Mesenteric fat pad (tissue), 1 donor: Measurements from ENCODE around the gene HOXD11. TPM values are rescaled to one million over a fixed set of nuclear protein-coding genes. Genes with fewer than 3 reads are reported as not detected.

Experiments used
- DNase-seq: peaks from one replicate; pipeline ENCODE4 v3.0.0-alpha.2; 2020; ENCODE audit warnings: low spot score
- total RNA-seq: library from RNA; stranded (reverse); fragmentation: NEBNext Ultra II Directional; extraction: Animal tissue kit (Norgen Biotek cat#: 25700); gene quantifications from one replicate; pipeline ENCODE4 v1.2.1, GENCODE V29; 2021
- donor health status: DM: yes; HTN: yes; CAD: no.

HOXD11 gene
- total RNA-seq, 1 donor from 2014 or later: 1.2 TPM

DNA sequence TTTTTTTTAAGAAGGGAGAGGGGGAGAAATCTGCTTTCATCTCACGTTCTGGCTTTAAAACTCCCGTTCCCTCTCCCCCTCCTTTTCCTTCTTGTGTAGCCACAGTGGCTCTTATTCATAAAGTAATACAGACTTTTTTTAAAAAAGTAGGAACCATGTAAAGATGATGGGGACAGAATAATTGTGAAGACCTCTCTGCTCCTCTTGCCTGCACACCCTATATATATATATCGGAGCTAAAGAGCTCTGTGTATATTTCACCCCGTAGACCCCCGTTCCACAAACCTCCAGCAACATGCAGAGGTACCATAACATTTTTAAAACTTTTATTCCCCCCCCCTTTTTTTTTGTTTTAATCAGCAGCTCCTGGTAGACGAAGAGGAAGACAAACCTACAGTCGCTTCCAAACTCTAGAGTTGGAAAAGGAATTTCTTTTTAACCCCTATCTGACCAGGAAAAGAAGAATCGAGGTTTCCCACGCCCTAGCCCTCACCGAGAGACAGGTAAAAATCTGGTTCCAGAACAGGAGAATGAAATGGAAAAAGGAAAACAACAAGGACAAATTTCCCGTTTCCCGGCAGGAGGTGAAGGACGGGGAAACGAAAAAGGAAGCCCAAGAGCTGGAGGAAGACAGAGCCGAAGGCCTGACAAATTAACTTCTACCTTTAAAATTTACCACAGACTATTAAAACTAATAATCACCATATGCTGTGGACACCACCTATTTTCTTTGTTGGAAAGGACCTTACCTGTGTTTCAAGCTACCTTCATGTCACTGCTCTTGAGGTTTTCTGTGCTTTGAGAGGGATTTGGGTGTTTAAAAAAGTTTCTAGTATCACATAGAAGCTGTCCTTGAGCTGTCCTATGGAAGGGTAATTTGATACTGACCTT is 24.1 kb downstream of the HOXD11 start:
- DNase-seq: no peak

GRCh38 chr2:176131848-176132158 is 24.7 kb downstream of the HOXD11 start:
- no peak for DNase-seq

DNA sequence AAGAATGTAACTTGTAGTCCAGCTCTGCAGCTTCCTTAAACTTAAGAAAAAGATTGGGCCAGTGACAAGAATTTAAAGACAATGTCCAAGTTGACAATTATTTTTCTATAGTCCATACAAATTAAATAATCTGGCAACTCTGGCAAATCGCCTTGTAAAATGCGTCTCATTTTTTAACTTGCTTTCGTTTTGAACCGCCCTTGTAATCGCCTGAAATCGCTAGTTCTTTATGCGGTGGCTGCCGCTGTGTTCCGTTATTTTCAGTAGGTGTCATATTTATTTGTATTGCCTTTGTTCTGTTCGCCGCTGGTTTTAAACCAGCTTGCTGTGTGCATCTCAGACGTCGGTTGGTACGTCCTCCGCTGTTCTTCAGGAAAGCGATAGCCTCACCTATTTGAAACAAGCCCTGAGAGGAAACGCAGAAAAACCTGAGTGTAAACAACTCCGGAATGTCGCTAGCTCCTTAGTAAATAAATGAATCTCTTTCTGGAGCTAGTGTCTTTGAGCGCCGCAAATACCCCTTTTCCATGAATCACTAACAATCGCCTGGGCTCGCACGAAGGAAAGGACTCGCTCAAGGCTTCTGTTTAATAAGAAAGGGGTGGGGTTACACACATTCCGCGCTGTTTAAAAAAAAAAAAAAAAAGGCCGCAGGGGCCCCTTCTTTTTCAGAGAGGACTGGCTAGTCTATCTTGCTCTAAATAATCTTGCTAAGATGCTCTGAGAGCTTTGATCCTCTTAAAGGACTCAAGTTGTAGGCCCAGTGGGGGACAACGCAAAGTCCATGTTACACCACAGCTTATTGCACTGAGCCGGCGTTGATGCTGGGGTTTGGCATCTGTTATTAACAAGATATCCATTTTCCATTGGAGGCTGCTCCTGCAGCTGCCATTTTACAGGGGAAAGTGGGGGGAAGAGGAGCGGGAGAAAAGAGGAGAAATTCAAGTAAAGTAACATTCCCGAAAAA is 25.4 kb downstream of the HOXD11 start:
- peak; percentile 73 for DNase-seq

- DNase-seq: no peak
Observed at GRCh38 chr2:176133389-176133788, 26.3 kb downstream of the HOXD11 start.

- no peak for DNase-seq
Observed at GRCh38 chr2:176134035-176134434, 27.0 kb downstream of the HOXD11 start.

DNA sequence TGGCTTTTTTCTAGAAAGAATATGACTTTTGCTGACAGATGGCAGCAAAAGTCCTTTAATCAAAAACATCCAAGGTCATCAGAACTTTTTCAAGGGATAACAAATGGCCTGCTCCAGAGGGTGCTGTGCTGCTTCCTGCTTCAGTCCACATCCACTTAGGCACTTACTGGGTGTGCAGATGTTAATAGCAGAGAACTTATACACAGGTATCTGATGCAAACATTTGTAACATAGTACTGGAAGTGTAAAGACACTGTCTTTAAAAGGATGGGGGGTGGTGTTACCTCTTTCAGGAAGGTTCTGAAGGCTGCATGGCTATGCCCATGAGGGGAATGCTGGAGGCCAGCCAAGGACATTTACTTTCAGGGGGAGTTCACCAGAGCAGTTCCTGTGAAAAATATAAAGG is 28.0 kb downstream of the HOXD11 start:
- no peak for DNase-seq

DNA sequence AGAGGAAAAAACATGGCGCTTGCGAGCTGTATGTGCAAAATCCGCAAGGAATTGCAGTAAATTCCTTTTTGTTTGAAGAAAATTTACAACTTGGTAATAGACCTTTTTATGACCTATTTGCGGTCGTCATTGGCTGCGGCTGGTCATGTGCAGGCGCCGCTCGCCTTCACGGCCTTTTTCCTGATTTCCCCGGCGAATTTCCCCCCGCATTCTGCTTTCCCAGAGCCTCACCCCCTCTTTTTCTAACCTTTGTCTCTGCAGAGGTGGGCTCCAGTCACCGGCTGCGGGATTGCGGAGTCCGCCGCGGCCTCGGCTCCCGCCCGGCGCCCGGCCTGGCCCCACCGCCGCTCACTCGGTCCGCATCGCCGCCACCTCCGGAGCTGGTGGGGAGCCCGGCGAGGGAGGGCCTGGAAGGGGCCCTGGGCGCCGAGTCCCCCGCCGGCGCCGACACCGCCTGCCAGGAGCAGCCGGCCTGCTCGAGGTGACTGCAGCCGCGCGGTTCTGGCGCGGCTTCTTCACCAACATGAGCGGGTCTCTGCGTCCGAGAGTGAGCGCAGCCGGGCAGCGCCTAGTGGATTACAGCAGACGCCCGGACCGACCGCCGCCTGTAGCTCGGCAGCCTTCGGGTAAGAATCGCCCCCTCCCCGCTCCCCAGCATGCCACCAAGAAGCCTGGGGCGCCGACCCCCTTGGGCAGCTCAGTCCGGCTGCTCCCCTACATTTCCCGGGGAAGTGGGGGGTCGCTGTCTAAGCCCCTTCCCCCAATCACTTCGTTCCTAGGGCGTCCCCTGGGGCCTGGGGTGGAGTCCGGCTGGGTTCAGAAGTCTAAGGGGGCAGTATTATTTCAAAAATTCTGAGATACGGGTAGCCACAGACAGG is 29.5 kb downstream of the HOXD11 start:
- DNase-seq: peak; percentile 89

DNA sequence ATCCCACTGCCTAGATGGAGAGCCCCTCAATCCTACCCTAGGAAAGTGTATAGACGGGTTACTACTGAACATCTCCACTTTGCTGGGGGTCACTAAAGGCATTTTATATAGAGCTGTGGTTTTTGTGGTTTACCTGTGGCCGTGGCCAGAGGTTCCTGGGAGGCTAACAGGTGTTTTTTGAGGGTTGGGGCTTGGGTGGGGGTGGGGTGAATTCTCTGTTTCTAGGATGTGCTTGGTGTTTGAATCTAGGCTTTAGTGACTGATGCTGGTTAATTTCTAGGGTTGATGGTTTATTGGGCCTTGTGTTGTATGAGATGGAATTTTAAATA is 30.1 kb downstream of the HOXD11 start:
- no peak for DNase-seq

- no peak for DNase-seq
Observed at GRCh38 chr2:176137906-176138305, 30.8 kb downstream of the HOXD11 start.

GRCh38 chr2:176138526-176138922 is 31.4 kb downstream of the HOXD11 start:
- peak; percentile 74 for DNase-seq

DNA sequence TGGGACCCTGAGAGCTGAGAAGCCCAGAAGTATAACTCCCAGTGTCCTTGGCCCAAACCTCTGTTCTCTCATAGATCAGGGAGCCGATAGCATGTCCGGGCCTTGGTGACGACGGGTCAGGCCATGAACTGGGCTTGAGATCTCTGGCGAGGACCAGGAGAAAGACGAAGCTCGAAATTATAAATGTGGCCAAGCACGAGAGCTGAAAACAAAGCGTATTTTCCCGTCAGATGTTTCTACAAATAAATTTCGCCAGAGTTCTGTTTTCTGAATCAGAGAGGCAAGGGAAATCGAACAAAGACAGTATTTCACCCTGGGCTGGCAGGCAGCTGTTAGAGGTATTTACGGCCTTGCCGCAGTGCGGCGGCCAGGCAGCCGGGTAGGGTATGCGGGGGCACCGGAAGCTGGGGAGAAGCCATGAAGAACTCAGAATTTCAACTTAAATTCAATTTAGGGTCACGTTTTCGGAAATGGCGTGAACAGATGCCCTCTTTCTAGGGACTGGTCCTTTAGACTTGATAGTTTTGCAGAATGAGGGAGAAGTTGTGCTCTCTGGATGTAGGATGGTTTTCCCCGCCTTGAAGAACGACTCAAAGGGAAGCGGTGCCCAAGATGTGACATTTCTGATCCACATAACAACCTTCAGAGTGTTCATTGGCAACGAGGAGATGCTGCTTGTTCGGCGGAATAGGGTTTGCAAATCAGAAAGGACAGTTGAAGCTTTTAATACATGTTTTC is 32.0 kb downstream of the HOXD11 start:
- DNase-seq: peak; percentile 71

DNA sequence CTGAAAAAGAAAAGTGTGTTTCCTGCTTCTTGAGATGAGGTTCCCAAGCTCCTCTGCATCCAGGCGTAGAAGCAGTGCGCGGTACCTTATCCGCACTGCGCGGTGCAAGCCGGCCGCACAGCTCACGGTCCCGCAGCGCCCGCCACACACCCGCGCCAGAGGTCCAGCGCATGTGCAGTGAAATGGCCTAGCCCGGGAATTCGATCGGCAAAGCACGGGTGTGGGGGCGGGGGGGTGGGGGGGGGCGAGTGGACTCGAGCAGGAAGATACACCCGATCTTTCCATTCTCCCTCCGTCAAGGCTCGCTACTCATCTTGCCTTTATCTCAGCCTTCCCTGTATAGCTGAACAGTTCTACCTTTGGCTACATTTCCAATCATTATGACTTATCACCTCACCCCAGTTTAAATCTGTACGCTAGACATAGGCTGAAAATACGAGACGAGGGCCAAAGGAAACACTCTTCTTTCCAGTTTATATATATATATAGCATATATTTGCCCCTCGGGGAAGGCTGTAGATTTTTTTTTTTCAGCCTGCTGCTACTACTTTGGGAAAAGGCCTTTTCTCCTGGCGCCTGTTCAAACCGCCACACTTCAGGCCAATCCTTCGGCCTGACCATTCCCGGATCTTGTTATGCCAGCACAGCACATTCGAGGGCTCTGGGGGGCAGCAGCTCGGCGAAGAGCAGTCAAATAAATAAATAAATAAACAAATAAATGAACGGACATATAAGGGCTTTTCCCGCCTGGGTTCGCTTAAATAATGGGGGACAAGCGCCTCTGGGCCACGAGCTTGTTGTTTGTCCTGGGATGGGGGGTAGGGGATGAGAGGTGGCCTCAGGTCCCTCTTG is 32.8 kb downstream of the HOXD11 start:
- peak; percentile 85 for DNase-seq

GRCh38 chr2:176140513-176141317 is 33.6 kb downstream of the HOXD11 start:
- DNase-seq: peak; percentile 92

DNA sequence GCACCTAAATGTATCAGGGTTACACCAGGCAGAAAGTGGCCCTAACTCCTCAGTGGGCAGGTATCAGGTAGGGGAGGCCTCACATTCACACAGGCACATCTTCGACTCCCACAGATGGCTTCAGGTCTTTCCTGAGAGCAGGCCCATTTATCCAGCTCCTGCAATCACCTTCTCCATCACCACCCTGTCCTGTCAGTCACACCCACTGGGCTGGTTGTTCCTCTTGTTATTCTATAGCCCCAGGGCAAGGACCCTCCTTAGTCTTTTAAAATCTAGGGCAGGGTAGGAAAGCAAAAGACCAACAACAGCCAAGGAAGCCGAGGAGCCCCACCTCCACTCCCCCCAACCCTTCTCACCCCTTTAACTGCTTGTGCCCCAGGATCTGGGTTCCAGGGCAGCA is 35.2 kb downstream of the HOXD11 start:
- DNase-seq: peak; percentile 65

GRCh38 chr2:176145085-176145969 is 38.2 kb downstream of the HOXD11 start:
- no peak for DNase-seq

GRCh38 chr2:176146101-176146500 is 39.0 kb downstream of the HOXD11 start:
- no peak for DNase-seq

DNA sequence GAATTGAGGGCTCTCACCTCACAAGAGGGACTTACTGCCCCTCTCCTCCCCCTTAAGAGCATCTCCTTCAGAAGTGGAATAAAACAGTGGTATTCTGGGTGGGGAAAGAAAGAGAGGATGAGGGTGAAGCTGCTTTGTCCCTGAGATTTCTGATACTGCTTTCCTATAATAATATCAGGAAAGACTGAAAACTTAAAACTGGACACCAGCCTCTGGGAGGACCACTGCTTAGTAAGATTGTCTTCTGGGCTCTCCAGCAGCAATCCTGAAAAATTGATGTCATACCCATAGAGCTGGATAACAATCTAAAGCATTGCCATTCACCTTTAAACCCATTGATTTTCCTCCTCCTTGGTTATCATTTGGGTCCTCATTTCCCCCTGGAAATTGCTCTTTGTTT is 39.6 kb downstream of the HOXD11 start:
- DNase-seq: no peak
